HepG2 (cell line): ENCODE measurements around the gene USP7. TPM values are rescaled to one million over a fixed set of nuclear protein-coding genes. Genes with fewer than 3 reads are reported as not detected.
A peak's percentile ranks its signal among the peaks of the same experiment; 100 is the strongest.

ENCODE experiments used
- CREM ChIP-seq, 2 experiments: sonication (generic) in 1 of 2; formaldehyde crosslinking in 1 of 2; IDR thresholded peaks; 2 replicates each; pipeline versions ENCODE4 v1.4.0 to v1.6.1; 2016 to 2020; ENCODE audit warnings: antibody characterized with exemption in 1 of 2, mild to moderate bottlenecking in 1 of 2, missing genetic modification reagents in 1 of 2
- CSRNP2 ChIP-seq: sonication (generic); formaldehyde crosslinking; conservative IDR thresholded peaks from 2 replicates; pipeline ENCODE4 v1.8.0; 2022; ENCODE audit warnings: low read depth, missing genetic modification reagents
- FOXA1 ChIP-seq, 2 experiments: fragments of 450-650 bp in 1 of 2; sonication (generic) in 1 of 2; formaldehyde crosslinking in 1 of 2; IDR thresholded peaks; 2 replicates each; pipeline versions ENCODE4 v1.4.0 to v1.6.1; 2016 to 2020; ENCODE audit warnings: missing genetic modification reagents in 1 of 2
- GFI1 ChIP-seq: sonication (generic); formaldehyde crosslinking; IDR thresholded peaks from 2 replicates; pipeline ENCODE4 v1.5.0; 2020; ENCODE audit warnings: missing genetic modification reagents, mild to moderate bottlenecking, borderline replicate concordance
- NBN ChIP-seq: fragments of 450-650 bp; conservative IDR thresholded peaks from 2 replicates; pipeline ENCODE4 v1.6.1; 2017
- NCOA1 ChIP-seq: sonication (generic); formaldehyde crosslinking; IDR thresholded peaks from 2 replicates; pipeline ENCODE4 v1.9.0; 2021; ENCODE audit warnings: missing genetic modification reagents
- NFKB2 ChIP-seq: sonication (generic); formaldehyde crosslinking; IDR thresholded peaks from 2 replicates; pipeline ENCODE4 v1.4.0; 2020; ENCODE audit warnings: missing genetic modification reagents, borderline replicate concordance
- PRDM4 ChIP-seq: sonication (generic); formaldehyde crosslinking; IDR thresholded peaks from 2 replicates; pipeline ENCODE4 v1.9.0; 2021; ENCODE audit warnings: missing genetic modification reagents, borderline replicate concordance
- RCOR2 ChIP-seq: IDR thresholded peaks from 2 replicates; pipeline ENCODE4 v1.6.1; 2016; ENCODE audit warnings: missing biosample characterization, missing genetic modification reagents
- TEAD3 ChIP-seq: optimal IDR thresholded peaks from 2 replicates; pipeline ENCODE3; 2016; ENCODE audit warnings: borderline replicate concordance
- UBTF ChIP-seq: sonication (generic); formaldehyde crosslinking; IDR thresholded peaks from 2 replicates; pipeline ENCODE4 v1.4.0; 2020; ENCODE audit warnings: mild to moderate bottlenecking, missing genetic modification reagents
- ZC3H13 ChIP-seq: sonication (generic); formaldehyde crosslinking; IDR thresholded peaks from 2 replicates; pipeline ENCODE4 v1.8.1; 2023; ENCODE audit warnings: mild to moderate bottlenecking, missing genetic modification reagents, moderate library complexity
- ZNF142 ChIP-seq: sonication (generic); formaldehyde crosslinking; IDR thresholded peaks from 2 replicates; pipeline ENCODE4 v1.4.0; 2020; ENCODE audit warnings: missing genetic modification reagents
- ZNF382 ChIP-seq: sonication (generic); formaldehyde crosslinking; IDR thresholded peaks from 2 replicates; pipeline ENCODE4 v1.5.0; 2020; ENCODE audit warnings: missing genetic modification reagents, mild to moderate bottlenecking, borderline replicate concordance
- ZNF709 ChIP-seq: sonication (generic); formaldehyde crosslinking; IDR thresholded peaks from 2 replicates; pipeline ENCODE4 v1.5.0; 2020; ENCODE audit warnings: mild to moderate bottlenecking, missing genetic modification reagents
- ZNF879 ChIP-seq: sonication (generic); formaldehyde crosslinking; IDR thresholded peaks from 2 replicates; pipeline ENCODE4 v1.8.1; 2023; ENCODE audit warnings: missing genetic modification reagents
- polyA plus RNA-seq, 8 experiments: library from polyadenylated mRNA; depleted of rRNA in 3 of 8; stranded (reverse) in 7 of 8; unstranded in 1 of 8; fragments of >200 nt; fragmentation: Illumina TruSeq in 4 of 8; extraction: Trizol in 4 of 8; gene quantifications; 2 replicates each; pipeline versions ENCODE4 v1.2.1 to v1.2.3, GENCODE V29; 2011 to 2016; ENCODE audit warnings: low read depth in 4 of 8, missing spikeins in 1 of 8, mixed read lengths in 1 of 8; ENCODE audit not compliant: insufficient read depth in 1 of 8
- total RNA-seq, 5 experiments: library from RNA; depleted of rRNA; stranded (reverse); fragments of >200 nt; fragmentation: Illumina TruSeq; extraction: Trizol; gene quantifications; 2 replicates each; pipeline ENCODE4 v1.2.3, GENCODE V29; 2016; ENCODE audit warnings: low read depth in 1 of 5

Gene USP7
- total and polyA plus RNA-seq, 2 of the 13 experiments (the other 11 are each of a cell fraction or from before 2014, with no cell fraction given): 52.5 to 173 TPM

- TF ChIP-seq ZNF142 (CRISPR knock-in tag) (peak; percentile 99), CSRNP2 (0 out of 2 replicates have a peak, but pooled peaks have one; percentile 65), GFI1 (CRISPR knock-in tag) (no peak), ZNF382 (CRISPR knock-in tag) (no peak), NFKB2 (CRISPR knock-in tag) (peak; percentile 65; the same call in 1 of the 2 replicates), CREM (IDR thresholded peaks at IDR 0.05) (no peak), CREM (CRISPR knock-in tag; IDR thresholded peaks at IDR 0.05) (no peak), ZNF879 (no peak), PRDM4 (CRISPR knock-in tag) (no peak), RCOR2 (CRISPR knock-in tag) (0 out of 2 replicates have a peak, but pooled peaks have one; percentile 6), NCOA1 (CRISPR knock-in tag) (no peak), FOXA1 (IDR thresholded peaks at IDR 0.05) (no peak), FOXA1 (CRISPR knock-in tag; IDR thresholded peaks at IDR 0.05) (peak; percentile 58), ZC3H13 (CRISPR knock-in tag) (peak; percentile 69; the same call in 1 of the 2 replicates), UBTF (CRISPR knock-in tag) (peak; percentile 93), ZNF709 (CRISPR knock-in tag) (peak; percentile 69; the same call in 1 of the 2 replicates), TEAD3 (CRISPR knock-in tag) (no peak), NBN (no peak)
Observed at GRCh38 chr16:8963821-8964441, at the start of gene USP7 (continued).
